ENCODE measurements around the gene RABGAP1L.

DNA sequence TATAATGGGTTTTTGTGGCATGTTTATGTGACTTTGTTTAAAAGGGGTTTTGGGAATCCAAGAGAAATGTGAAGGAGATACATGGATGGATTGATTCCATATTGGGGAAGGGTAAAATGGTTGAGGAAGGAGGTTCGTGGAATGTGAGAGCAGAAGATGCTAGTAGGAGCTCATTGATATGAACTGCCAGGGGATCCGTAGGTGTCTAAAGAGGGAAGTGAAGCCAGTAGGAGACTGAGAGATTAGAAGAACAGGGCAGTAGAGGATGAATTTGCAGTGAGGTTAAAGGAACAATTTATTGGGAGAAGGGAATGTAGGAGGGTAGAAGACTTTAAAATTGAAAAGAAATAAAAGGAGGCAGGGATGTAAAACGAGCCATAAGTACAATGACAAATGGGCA lies 541.0 kb downstream of the RABGAP1L start:
- TF ChIP-seq, protein P1, sequence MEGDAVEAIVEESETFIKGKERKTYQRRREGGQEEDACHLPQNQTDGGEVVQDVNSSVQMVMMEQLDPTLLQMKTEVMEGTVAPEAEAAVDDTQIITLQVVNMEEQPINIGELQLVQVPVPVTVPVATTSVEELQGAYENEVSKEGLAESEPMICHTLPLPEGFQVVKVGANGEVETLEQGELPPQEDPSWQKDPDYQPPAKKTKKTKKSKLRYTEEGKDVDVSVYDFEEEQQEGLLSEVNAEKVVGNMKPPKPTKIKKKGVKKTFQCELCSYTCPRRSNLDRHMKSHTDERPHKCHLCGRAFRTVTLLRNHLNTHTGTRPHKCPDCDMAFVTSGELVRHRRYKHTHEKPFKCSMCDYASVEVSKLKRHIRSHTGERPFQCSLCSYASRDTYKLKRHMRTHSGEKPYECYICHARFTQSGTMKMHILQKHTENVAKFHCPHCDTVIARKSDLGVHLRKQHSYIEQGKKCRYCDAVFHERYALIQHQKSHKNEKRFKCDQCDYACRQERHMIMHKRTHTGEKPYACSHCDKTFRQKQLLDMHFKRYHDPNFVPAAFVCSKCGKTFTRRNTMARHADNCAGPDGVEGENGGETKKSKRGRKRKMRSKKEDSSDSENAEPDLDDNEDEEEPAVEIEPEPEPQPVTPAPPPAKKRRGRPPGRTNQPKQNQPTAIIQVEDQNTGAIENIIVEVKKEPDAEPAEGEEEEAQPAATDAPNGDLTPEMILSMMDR (IDR thresholded peaks at IDR 0.05; ENCODE audit: low read depth, low read length, missing input control): no peak
- TF ChIP-seq, protein P2, sequence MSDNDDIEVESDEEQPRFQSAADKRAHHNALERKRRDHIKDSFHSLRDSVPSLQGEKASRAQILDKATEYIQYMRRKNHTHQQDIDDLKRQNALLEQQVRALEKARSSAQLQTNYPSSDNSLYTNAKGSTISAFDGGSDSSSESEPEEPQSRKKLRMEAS (IDR thresholded peaks at IDR 0.05): no peak
- TF ChIP-seq TAF1 (conservative IDR thresholded peaks at IDR 0.05) (no peak), HNF4A (conservative IDR thresholded peaks at IDR 0.05) (no peak), GABPA (IDR thresholded peaks at IDR 0.05 in 1 of 2, conservative IDR thresholded peaks at IDR 0.05 in 1 of 2) (no peak), JUND (IDR thresholded peaks at IDR 0.05) (no peak)

All from liver (tissue), 3 donors.